ENCODE results near the gene POC1A.

POC1A gene

GRCh38 chr3:52124766-52125165 lies 29.5 kb downstream of the POC1A start:
- DNase-seq = no peak

DNA sequence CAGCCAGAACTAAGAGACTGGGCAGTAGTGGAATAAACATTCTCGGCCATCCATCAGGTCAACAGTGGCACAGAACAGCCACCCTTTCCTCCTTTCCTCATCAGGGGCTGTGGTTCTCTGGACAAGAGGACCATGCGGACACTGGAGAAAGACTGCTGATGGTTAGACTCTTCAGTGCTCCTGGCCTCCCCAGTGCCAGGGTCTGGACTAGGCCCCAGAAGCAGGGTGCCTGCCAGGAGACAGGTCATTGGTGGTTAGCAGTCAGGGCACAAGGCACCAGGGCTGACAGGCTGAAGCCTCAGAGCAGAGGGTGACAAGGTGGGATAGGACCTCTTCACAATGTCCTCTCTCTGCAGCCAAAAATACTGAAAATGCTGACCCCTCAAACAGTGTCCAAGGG lies 30.1 kb downstream of the POC1A start:
- no peak for DNase-seq

- no peak for DNase-seq
Measured at GRCh38 chr3:52123106-52123725, 31.0 kb downstream of the POC1A start.

- DNase-seq = no peak
Measured at GRCh38 chr3:52122491-52122890, 31.7 kb downstream of the POC1A start.

DNA sequence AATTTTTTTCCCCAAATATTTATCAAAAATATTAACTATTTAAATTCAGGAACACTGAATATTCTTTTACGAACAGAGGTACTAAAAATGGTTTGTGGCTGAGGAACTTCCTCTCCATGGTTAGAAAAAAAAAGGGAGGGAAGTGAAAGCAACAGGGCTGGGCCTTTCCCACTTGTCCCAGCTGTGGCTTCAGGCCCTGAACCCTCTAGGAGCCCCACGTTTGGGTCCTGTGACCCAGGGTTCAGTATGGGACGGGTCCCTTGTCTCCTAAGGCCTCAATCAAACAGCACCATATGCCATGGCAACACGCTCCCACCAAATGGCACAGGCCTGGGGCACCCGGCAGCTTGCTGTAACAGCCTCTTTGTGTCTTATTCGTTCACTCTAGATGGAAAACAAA lies 32.4 kb downstream of the POC1A start:
- no peak for DNase-seq

GRCh38 chr3:52121464-52121805 lies 32.8 kb downstream of the POC1A start:
- DNase-seq = no peak

DNA sequence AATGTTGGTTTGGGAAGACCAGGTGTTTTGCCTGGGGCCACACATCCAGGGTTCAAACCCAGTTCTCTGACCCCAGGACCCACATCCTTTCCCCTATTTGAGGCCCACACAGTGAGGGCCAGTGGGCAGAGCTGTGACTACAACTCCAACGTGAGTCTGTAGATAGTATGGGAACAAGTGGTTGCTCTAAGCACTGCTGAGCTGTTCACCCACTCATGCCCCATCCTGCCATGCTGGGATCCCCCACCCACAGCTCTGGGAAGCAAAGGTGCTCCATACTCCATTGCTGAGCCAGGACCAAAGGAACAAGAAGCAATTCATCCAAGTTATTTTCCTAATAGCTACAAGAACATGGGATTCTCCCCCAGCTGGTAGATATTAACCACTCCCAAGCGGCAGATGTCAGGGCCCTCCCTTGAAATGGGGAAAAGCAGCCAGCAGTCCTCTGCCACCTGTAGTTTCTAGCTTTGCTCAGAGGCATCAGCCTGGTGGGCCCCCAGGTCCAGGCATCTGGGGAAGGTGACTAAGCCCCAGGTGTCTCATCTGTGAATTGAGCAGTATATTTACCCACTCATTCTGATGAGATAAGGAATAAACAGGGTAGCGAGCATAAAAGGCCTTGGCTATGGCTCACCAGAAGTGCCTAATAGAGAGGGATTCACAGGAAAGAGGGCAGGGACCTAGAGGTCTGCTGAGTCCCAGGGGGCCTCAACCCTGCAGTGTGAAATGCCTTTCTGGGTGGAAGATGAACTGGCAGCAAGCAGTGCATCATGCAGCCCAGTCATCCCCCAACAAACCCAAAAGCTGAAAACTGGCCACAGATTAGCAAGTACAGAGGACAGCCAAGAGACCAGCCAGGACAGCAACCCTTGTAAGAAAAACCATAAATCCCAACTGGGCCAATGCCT lies 33.4 kb downstream of the POC1A start:
- no peak for DNase-seq

DNA sequence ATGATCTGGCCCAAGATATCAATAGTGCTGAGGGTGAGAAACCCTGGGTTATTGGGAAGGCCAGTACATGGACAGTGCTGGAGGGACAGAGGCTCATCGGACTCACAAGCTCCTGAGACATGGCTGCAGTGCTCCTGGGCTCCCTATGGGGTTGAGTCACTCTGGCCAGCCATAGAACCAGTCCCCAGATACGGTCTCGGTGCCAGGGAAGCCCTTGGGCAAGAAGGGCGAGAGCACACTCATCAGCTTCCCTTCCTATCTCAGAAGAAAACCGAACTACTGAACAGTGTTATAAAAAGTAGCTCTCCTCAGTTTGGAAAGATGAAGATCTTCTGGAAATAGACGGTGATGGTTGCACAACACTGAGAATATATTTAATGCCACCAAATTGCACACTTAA lies 34.4 kb downstream of the POC1A start:
- DNase-seq = no peak

DNA sequence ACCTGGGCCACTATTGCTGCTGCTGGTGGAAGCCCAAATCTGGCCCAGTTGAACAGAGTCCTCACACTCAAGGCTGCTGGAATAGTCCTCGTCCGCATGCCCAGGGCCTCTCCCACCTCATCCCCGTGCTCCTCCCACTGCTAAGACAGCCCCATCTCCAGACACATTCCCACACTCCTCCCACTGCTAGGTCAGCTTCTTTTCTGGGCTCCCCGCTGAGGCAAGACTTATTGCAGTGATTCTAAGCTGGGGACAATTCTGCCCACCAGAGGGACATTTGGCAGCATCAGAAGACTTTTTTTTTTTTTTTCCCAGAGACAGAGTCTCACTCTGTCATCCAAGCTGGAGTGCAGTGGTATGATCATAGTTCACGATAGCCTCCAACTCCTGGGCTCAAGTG lies 35.1 kb downstream of the POC1A start:
- DNase-seq = no peak

DNA sequence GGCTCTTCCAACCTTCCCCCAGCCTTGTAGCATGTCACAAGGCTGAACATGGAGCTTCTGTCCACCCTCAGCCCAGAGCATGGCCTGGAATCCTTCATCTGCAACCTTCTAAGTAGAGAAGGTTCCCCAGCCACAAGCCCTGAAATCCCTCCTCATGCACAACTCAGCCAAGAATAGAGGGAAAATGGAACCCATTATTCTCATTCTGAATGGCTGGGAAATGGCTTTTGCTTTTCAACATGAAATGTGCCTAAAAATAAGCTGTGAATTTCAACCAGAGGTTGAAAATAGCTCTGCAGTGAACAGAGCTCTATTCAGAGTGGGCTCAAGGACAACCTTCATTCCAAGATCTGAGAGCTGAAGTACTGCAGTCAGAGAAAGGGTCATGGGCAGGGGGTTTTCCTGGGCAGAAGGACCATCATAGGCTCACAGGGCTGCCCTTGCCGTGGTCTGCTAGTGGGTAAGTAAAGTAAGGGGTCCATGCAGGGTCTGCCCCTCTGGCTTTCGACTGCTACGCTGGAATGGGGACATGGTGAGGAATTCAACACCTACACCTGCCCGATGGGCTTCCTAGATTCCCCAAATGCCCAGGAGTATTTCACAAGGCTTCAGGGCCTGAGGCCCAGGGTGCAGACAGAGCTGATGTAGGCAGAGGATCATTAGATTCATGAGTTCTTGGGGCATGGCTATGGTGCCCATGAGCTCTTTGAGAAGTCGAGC lies 35.9 kb downstream of the POC1A start:
- no peak for DNase-seq

GRCh38 chr3:52117537-52117936 lies 36.7 kb downstream of the POC1A start:
- DNase-seq = no peak

GRCh38 chr3:52112056-52112455 lies 42.2 kb downstream of the POC1A start:
- DNase-seq = no peak

- no peak for DNase-seq
Measured at GRCh38 chr3:52110502-52110901, 43.7 kb downstream of the POC1A start.

DNA sequence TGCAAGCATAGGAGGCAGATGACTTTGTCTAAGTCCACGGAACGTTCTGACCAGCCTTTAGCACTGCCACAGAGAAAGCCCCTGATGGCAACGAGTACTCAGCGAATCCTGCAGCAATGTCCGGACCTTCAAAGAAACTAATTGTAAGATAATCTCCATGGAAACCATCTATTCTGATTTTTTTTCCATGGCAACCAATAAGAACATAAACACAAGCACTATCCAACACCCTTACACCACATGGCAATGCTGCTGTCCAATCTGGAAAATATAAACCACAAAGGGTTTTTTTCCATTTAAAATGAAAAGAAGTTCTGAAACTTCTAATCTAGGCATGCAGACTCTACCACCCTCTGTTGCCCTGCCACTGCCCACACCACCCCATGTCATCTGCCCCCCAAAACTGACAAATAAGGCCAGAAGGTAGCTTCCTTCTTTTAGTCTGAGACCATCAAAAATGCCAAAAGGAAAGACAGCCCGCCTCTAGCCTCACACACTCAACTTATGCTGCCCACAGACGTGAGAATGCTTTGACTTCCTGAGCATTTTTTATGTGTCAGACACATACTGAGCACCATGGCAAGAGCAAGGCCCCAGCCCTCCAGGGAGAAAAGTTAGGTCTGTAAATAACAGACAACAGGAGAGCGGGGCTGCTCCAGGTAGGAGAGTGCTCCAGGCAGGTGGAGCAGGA lies 44.5 kb downstream of the POC1A start:
- DNase-seq = no peak

DNA sequence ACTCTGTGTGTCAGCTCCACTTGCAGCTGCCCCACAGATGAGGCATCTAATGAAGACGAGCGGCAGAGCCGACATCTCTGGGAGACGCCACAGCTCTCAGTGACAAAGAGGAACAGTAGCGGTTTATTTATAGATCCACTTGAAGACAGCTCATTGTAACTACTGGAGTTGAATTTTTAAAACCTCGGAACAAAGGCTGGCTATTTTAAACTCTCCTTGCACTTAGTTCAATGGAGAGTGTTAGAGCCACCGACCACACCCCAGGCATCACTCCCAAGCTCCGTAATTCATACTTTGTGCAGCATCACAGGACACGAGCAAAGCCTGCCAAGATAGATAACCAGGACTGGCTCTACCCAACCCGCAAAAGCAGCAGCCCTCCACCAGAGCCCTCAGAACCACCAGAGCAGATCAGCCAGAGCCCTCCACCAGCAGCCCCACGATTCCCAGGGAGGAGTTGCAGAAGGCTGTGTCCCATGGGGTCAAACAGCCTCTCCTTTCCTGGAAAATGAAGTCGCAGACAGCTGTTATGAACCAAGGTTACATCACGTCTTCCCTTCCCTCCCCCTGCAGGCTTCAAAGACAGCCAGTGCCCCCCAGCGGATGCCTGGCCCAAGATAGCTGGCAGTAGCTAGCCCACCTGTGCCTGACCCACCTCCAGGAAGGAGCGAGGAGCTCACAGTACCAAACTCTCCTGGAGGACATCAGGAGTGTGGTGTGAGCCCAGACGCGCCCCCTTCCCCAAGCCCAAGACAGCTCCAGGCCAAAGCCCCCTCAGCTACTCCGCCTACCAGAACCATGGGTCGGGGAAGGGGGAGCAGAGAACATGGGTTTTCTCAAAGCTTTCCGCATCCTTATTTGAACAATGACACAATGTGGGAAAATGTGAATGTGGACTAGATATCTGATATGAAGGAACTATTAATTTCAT lies 45.7 kb downstream of the POC1A start:
- DNase-seq = no peak

DNA sequence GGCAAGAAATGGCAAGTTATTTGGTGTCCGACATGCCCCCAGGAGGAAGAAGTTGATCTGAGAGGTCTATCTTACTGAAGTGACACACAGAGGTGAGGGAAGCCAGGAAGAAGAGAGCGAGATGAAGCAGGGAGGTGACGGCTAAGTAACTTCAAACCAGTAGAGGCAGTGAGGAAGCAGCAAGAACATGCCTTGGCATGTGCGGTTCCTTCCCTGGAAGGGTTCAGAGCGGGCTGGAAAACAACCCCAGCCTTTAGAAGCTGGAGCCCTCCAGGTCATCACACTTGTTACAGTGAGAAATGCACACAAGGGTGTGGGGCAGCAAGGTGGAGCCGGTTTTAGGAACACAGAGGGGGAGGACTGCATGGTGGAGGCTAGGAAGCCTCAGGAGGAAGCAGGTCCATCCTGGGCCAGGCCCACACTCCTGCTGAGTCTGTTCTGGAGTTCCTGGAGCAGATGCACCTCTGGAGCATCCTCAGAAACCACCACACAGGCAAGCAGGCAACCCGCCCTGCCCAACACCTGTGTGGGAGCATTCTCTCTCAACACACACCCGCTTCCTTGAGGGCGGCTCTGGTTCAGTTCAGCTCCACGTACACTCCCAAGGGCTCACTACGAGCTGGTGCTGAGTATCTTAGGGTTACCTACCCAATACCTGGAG lies 47.1 kb downstream of the POC1A start:
- DNase-seq = no peak

- no peak for DNase-seq
Measured at GRCh38 chr3:52104684-52105640, 49.3 kb downstream of the POC1A start.

GRCh38 chr3:52102934-52103333 lies 51.3 kb downstream of the POC1A start:
- no peak for DNase-seq

GRCh38 chr3:52099001-52099401 lies 55.2 kb downstream of the POC1A start:
- DNase-seq = no peak

DNA sequence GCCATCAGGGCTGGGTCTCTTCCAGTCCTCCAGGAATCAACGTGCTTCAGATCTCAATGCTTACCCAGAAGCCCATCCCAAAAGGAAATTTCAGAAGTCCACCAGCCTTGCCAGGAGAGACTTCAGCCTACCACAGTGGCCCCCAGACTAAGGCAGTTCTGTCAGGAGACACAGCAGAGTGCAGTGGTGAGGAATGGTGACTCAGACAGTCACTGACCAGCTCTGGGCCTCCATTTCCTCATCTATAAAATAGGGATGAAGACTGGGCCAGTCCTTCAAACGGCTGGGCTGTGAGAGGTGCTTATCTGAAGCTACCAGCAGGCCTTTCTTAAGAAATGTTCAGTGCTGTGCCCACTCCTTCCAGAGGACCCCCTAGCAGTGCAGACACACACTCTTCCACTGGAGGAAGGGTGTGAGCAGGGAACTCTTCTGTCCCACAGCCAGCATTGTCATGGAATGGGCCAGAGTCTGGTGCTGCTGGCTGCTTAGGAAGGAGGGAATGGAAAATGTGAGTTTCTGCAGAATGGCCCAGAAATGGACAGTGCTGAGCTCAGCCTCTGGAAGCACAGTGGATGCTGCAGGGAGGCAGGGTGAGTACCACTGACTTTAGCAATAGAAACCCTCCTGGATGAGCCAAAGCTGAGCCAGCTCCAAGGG lies 56.2 kb downstream of the POC1A start:
- no peak for DNase-seq
